ENCODE results near the gene IL27RA. TPM values are rescaled to one million over a fixed set of nuclear protein-coding genes. Genes with fewer than 3 reads are reported as not detected.

The IL27RA gene
- total RNA-seq, 1 experiment from 2014 or later: 7.8 TPM

DNA sequence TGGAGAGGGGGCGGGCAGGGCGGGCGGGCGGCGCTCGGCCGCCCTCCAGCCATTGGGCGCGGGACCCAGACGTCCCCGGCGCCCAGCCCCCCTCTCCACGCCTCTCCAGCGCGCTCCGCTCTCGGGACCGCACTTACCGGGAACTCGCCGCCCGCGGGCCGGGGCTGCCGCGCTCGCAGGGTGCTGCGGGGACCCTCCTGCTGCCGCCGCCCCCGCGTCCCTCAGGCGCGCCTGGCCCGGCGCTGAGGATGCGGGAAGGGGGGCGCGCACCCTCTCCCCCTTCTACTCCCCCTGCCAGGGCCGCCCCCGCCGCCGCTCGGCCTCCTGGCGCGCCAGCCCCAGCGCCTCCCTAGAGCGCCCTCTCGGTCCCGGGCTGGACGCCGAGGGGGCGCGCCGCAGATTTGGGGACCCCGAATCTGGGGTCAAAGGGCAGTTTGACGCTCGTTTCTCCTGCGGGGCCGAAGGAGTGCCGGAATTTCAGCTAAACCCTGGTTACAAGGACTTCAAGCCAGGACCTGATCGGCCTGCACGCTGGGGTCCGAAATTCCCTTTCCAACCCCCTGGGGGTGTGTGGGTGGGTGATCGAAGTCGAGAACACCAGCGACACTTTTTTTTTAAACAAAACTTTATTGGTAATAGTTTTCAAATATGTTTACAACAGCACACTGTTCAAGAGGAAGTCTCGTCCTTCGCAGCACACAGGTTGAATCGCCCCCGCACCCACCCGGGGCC lies 59.7 kb downstream of the IL27RA start:
- DNase-seq: peak; percentile 75 to 82
- no peaks in the 10 kb centered on the region for H4K20me1 ChIP-seq (ENCODE audit: insufficient read depth)
- intact Hi-C loops (cut with micrococcal nuclease; ENCODE audit: unreplicated experiment): loop anchor here (2.0 kb wide), 1 partner anchor 26 kb away; the partner anchor contains the start of gene PRKACA
- ChIA-PET CTCF (no interaction called here), POLR2A (ENCODE audit: unreplicated experiment) (no interaction called here)
- H3K27me3 ChIP-seq (ENCODE audit: insufficient read depth, low read depth): no peaks in the 10 kb centered on the region
- peak overlapping the region; percentile 98 for H3K4me3 ChIP-seq
- H3K9me3 ChIP-seq (ENCODE audit: insufficient read depth, low read depth): peaks cover 8% of the 10 kb centered on the region; the same call in 1 of the 2 replicates
- peak overlapping the region; percentile 86 for H3K4me2 ChIP-seq
- H3K9me2 ChIP-seq (ENCODE audit: insufficient read depth): no peaks in the 10 kb centered on the region
- peaks cover 8% of the 10 kb centered on the region for H3K4me1 ChIP-seq (replicated peaks; ENCODE audit: insufficient read depth)
- TF ChIP-seq, protein P1, sequence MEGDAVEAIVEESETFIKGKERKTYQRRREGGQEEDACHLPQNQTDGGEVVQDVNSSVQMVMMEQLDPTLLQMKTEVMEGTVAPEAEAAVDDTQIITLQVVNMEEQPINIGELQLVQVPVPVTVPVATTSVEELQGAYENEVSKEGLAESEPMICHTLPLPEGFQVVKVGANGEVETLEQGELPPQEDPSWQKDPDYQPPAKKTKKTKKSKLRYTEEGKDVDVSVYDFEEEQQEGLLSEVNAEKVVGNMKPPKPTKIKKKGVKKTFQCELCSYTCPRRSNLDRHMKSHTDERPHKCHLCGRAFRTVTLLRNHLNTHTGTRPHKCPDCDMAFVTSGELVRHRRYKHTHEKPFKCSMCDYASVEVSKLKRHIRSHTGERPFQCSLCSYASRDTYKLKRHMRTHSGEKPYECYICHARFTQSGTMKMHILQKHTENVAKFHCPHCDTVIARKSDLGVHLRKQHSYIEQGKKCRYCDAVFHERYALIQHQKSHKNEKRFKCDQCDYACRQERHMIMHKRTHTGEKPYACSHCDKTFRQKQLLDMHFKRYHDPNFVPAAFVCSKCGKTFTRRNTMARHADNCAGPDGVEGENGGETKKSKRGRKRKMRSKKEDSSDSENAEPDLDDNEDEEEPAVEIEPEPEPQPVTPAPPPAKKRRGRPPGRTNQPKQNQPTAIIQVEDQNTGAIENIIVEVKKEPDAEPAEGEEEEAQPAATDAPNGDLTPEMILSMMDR (conservative IDR thresholded peaks at IDR 0.05): peak; percentile 45; the same call in 1 of the 2 replicates
- TF ChIP-seq EZH2 (IDR thresholded peaks at IDR 0.05; ENCODE audit: low read depth): no peak
- TSS peak; percentile 99 for BruUV-seq (replicated peaks)
- H2AFZ ChIP-seq: peak overlapping the region; percentile 97
- H3K36me3 ChIP-seq (ENCODE audit: low read depth): no peaks in the 10 kb centered on the region; the same call in 1 of the 2 replicates
- H3K27ac ChIP-seq: peak overlapping the region; percentile 50
- H3F3A ChIP-seq (ENCODE audit: insufficient read depth, low read depth): peaks cover 37% of the 10 kb centered on the region
- peaks cover 6% of the 10 kb centered on the region; the same call in 1 of the 2 replicates for H3K79me2 ChIP-seq (ENCODE audit: low read depth)

DNA sequence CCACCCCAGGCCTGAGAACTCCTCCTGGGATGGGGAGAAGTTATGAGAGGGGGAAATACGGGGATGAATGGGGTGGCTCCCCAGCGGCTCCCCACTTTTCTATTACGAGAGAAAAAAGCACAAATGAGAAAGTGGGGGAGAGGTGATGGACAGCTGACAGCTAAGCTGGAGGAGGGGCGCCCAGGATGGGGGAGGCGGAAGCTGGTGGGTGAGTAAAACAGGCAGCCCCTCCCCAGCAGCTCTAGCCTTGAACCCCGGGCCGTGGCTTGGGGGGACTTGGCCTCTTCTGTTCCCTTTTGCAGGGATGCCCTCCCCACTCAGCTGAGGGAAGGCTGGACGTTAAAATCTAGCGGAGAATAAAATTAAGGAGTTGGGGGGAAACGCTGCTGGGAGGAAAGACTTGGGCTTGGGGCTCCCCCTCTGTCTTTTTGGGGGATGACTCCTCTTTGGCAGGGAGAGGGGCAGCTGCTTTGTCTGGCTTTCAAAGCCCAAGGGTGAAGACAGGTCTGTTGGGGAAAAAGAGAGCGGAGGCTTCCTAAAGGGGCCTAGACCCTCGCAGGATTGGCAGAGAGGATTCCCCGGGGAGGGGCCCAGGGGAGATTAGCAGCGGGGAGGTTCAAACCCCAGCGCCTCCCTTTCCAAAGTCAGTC lies 60.4 kb downstream of the IL27RA start:
- Histone ChIP-seq H3K9me2 (ENCODE audit: insufficient read depth) (no peaks in the 10 kb centered on the region), H3K79me2 (ENCODE audit: low read depth) (peaks cover 6% of the 10 kb centered on the region; the same call in 1 of the 2 replicates), H3K9me3 (ENCODE audit: insufficient read depth, low read depth) (peaks cover 8% of the 10 kb centered on the region; the same call in 1 of the 2 replicates), H3K4me3 (peak overlapping the region; percentile 98), H3K36me3 (ENCODE audit: low read depth) (no peaks in the 10 kb centered on the region; the same call in 1 of the 2 replicates), H3F3A (ENCODE audit: insufficient read depth, low read depth) (peaks cover 34% of the 10 kb centered on the region), H3K4me2 (peak overlapping the region; percentile 86), H4K20me1 (ENCODE audit: insufficient read depth) (no peaks in the 10 kb centered on the region), H3K27ac (no peak overlapping the region), H2AFZ (peak overlapping the region; percentile 97), H3K27me3 (ENCODE audit: insufficient read depth, low read depth) (no peaks in the 10 kb centered on the region), H3K4me1 (replicated peaks; ENCODE audit: insufficient read depth) (peaks cover 8% of the 10 kb centered on the region)
- DNase-seq: no peak
- intact Hi-C loops (cut with micrococcal nuclease; ENCODE audit: unreplicated experiment): loop anchor here (2.0 kb wide), 1 partner anchor 25 kb away; the partner anchor contains the start of gene PRKACA
- TF ChIP-seq, protein P1 (conservative IDR thresholded peaks at IDR 0.05): peak; percentile 8; the same call in 1 of the 2 replicates
- no peak for TF ChIP-seq EZH2 (IDR thresholded peaks at IDR 0.05; ENCODE audit: low read depth)
- TSS peak; percentile 38 for BruUV-seq (replicated peaks)
- POLR2A ChIA-PET (ENCODE audit: unreplicated experiment): no interaction called here
- CTCF ChIA-PET: no interaction called here

DNA sequence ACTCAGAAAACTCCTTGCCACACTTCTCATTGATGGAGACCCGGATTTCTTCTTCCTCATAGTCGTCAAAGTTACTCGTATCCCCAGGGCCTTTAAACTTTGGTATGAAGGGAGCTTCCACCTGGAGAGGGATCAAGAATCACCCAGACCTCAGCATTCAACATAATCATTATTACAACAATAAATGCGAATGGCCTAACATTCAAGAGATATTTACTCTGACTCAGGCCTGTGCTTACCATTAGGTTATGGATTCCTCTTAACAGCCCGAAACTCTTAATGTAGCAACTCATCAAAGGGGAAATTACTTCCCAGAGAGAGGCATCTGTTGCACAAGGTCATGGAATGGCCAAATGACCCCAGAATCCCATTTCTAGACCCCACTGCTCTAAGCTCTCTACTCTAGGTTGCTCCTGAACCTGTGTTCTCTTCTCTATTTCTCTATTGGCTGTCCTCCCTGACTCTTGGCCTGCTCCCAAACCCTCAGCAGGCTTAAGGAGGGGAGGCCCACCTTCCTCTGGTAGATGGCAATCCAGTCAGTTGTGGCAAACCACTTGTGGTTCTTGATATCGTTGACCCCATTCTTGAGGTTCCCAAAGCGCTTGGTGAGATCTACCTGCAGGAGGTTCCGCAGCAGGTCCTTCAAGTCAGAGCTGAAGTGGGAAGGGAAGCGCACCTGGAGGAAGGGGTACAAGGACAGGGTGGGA lies 61.7 kb downstream of the IL27RA start:
- peaks cover 4% of the 10 kb centered on the region; the same call in 1 of the 2 replicates for H3K36me3 ChIP-seq (ENCODE audit: low read depth)
- H2AFZ ChIP-seq: no peak overlapping the region
- ChIA-PET CTCF (interaction anchor here (0.5 to 0.6 kb wide), 2 partner anchors 239 to 412 kb away, joined by 9 to 20 read pairs; no protein-coding TSS in a partner anchor), POLR2A (ENCODE audit: unreplicated experiment) (no interaction called here)
- no peak overlapping the region for H3K4me3 ChIP-seq
- BruUV-seq (replicated peaks): no TSS peak
- H3K9me3 ChIP-seq (ENCODE audit: insufficient read depth, low read depth): peaks cover 8% of the 10 kb centered on the region; the same call in 1 of the 2 replicates
- DNase-seq: no peak
- TF ChIP-seq EZH2 (IDR thresholded peaks at IDR 0.05; ENCODE audit: low read depth): no peak
- TF ChIP-seq, protein P1 (conservative IDR thresholded peaks at IDR 0.05): no peak
- H3K79me2 ChIP-seq (ENCODE audit: low read depth): peaks cover 6% of the 10 kb centered on the region; the same call in 1 of the 2 replicates
- no peak overlapping the region for H3K27ac ChIP-seq
- H3F3A ChIP-seq (ENCODE audit: insufficient read depth, low read depth): peaks cover 27% of the 10 kb centered on the region; the same call in 1 of the 2 replicates
- intact Hi-C loops (cut with micrococcal nuclease; ENCODE audit: unreplicated experiment): no loop called here
- peaks cover 8% of the 10 kb centered on the region for H3K4me1 ChIP-seq (replicated peaks; ENCODE audit: insufficient read depth)
- H4K20me1 ChIP-seq (ENCODE audit: insufficient read depth): no peaks in the 10 kb centered on the region
- no peak overlapping the region for H3K4me2 ChIP-seq
- H3K9me2 ChIP-seq (ENCODE audit: insufficient read depth): no peaks in the 10 kb centered on the region
- no peaks in the 10 kb centered on the region for H3K27me3 ChIP-seq (ENCODE audit: insufficient read depth, low read depth)
